ENCODE data around the gene LETM1. TPM values are rescaled to one million over a fixed set of nuclear protein-coding genes. Genes with fewer than 3 reads are reported as not detected.

Gene LETM1
- total RNA-seq, 1 donor from 2014 or later = 41.8 TPM

- intact Hi-C loops (cut with DNase I) = no loop called here
- ATAC-seq (ENCODE audit: poor library complexity) (no peak), DNase-seq (no peak)
Observed at GRCh38 chr4:1803523-1804423, 52.2 kb downstream of the LETM1 start.

- intact Hi-C loops (cut with DNase I) = no loop called here
- ATAC-seq (ENCODE audit: poor library complexity) (no peak), DNase-seq (no peak)
Observed at GRCh38 chr4:1802720-1803522, 53.0 kb downstream of the LETM1 start.

GRCh38 chr4:1802151-1802715 lies 53.7 kb downstream of the LETM1 start:
- ATAC-seq (ENCODE audit: poor library complexity) (no peak), DNase-seq (no peak)
- intact Hi-C loops (cut with DNase I) = no loop called here

GRCh38 chr4:1801286-1801958 lies 54.5 kb downstream of the LETM1 start:
- no peak for ATAC-seq (ENCODE audit: poor library complexity)
- intact Hi-C loops (cut with DNase I) = no loop called here
- no peak for DNase-seq

GRCh38 chr4:1800805-1801204 lies 55.2 kb downstream of the LETM1 start:
- no peak for ATAC-seq (ENCODE audit: poor library complexity)
- intact Hi-C loops (cut with DNase I) = no loop called here
- no peak for DNase-seq

GRCh38 chr4:1799387-1800375 lies 56.3 kb downstream of the LETM1 start:
- DNase-seq (no peak), ATAC-seq (ENCODE audit: poor library complexity) (no peak)
- intact Hi-C loops (cut with DNase I) = no loop called here

- intact Hi-C loops (cut with DNase I) = no loop called here
- DNase-seq (no peak), ATAC-seq (ENCODE audit: poor library complexity) (no peak)
Observed at GRCh38 chr4:1798580-1799386, 57.2 kb downstream of the LETM1 start.

GRCh38 chr4:1797861-1798579 lies 57.9 kb downstream of the LETM1 start:
- intact Hi-C loops (cut with DNase I) = no loop called here
- no peak for ATAC-seq (ENCODE audit: poor library complexity)
- DNase-seq = no peak

GRCh38 chr4:1797298-1797860 lies 58.6 kb downstream of the LETM1 start:
- intact Hi-C loops (cut with DNase I) = no loop called here

GRCh38 chr4:1796486-1797204 lies 59.3 kb downstream of the LETM1 start:
- DNase-seq (no peak), ATAC-seq (ENCODE audit: poor library complexity) (no peak)
- intact Hi-C loops (cut with DNase I) = no loop called here

More at GRCh38 chr4:1797298-1797860, 58.6 kb downstream of the LETM1 start:
- ATAC-seq (ENCODE audit: poor library complexity) (no peak), DNase-seq (no peak)

GRCh38 chr4:1795299-1796195 lies 60.4 kb downstream of the LETM1 start:
- intact Hi-C loops (cut with DNase I) = no loop called here

GRCh38 chr4:1794809-1795298 lies 61.1 kb downstream of the LETM1 start:
- intact Hi-C loops (cut with DNase I) = no loop called here
- DNase-seq (no peak), ATAC-seq (ENCODE audit: poor library complexity) (no peak)

More at GRCh38 chr4:1795299-1796195, 60.4 kb downstream of the LETM1 start:
- ATAC-seq (ENCODE audit: poor library complexity) = no peak
- DNase-seq = no peak

- ATAC-seq (ENCODE audit: poor library complexity) = no peak
- intact Hi-C loops (cut with DNase I) = no loop called here
Observed at GRCh38 chr4:1793940-1794808, 61.8 kb downstream of the LETM1 start.

GRCh38 chr4:1793496-1793840 lies 62.5 kb downstream of the LETM1 start:
- intact Hi-C loops (cut with DNase I) = no loop called here
- peak; percentile 19 for ATAC-seq (ENCODE audit: poor library complexity)
- DNase-seq = no peak

More at GRCh38 chr4:1793940-1794808, 61.8 kb downstream of the LETM1 start:
- no peak for DNase-seq
